HepG2 (cell line): Measurements from ENCODE around the gene SAMD10. TPM values are rescaled to one million over a fixed set of nuclear protein-coding genes. Genes with fewer than 3 reads are reported as not detected.
A peak's percentile ranks its signal among the peaks of the same experiment; 100 is the strongest.

Experiments
- BCL6 ChIP-seq: IDR thresholded peaks from 2 replicates; pipeline ENCODE4 v1.6.1; 2016; ENCODE audit warnings: missing genetic modification reagents, missing compliant biosample characterization
- E2F2 ChIP-seq: sonication (generic); formaldehyde crosslinking; IDR thresholded peaks from 2 replicates; pipeline ENCODE4 v1.4.0; 2020; ENCODE audit warnings: missing genetic modification reagents, borderline replicate concordance
- ELF4 ChIP-seq: sonication (generic); formaldehyde crosslinking; IDR thresholded peaks from 2 replicates; pipeline ENCODE4 v1.5.0; 2020; ENCODE audit warnings: missing genetic modification reagents, mild to moderate bottlenecking, moderate library complexity, borderline replicate concordance
- GTF2F1 ChIP-seq: fragments of 150-350 bp; IDR thresholded peaks from 2 replicates; pipeline ENCODE4 v1.6.1; 2014; ENCODE audit warnings: low read length
- HNF1B ChIP-seq: sonication (generic); formaldehyde crosslinking; IDR thresholded peaks from 2 replicates; pipeline ENCODE4 v1.5.1; 2020; ENCODE audit warnings: mild to moderate bottlenecking, moderate library complexity, missing genetic modification reagents
- KIAA2018 ChIP-seq: sonication (generic); formaldehyde crosslinking; IDR thresholded peaks from 2 replicates; pipeline ENCODE4 v1.5.0; 2020; ENCODE audit warnings: mild to moderate bottlenecking, missing genetic modification reagents, borderline replicate concordance
- MYPOP ChIP-seq: sonication (generic); formaldehyde crosslinking; IDR thresholded peaks from 2 replicates; pipeline ENCODE4 v1.8.1; 2023; ENCODE audit warnings: mild to moderate bottlenecking, moderate library complexity, missing genetic modification reagents
- NRL ChIP-seq: sonication (generic); formaldehyde crosslinking; IDR thresholded peaks from 2 replicates; pipeline ENCODE4 v1.5.0; 2020; ENCODE audit warnings: missing genetic modification reagents, mild to moderate bottlenecking, moderate library complexity, borderline replicate concordance
- ONECUT2 ChIP-seq: sonication (generic); formaldehyde crosslinking; IDR thresholded peaks from 2 replicates; pipeline ENCODE4 v1.4.0; 2020; ENCODE audit warnings: missing genetic modification reagents
- PRMT3 ChIP-seq: sonication (generic); formaldehyde crosslinking; IDR thresholded peaks from 2 replicates; pipeline ENCODE4 v1.8.1; 2022; ENCODE audit warnings: low read depth, mild to moderate bottlenecking, moderate library complexity, missing genetic modification reagents, borderline replicate concordance
- RBM39 ChIP-seq: fragments of 200-400 bp; formaldehyde crosslinking; IDR thresholded peaks from one replicate; pipeline ENCODE4 v1.6.1; 2018; ENCODE audit warnings: antibody characterized with exemption, mild to moderate bottlenecking, low read depth, low read length; ENCODE audit not compliant: poor library complexity, severe bottlenecking
- SSRP1 ChIP-seq: IDR thresholded peaks from 2 replicates; pipeline ENCODE4 v1.6.1; 2016; ENCODE audit warnings: control low read depth
- STAT5B ChIP-seq: sonication (generic); formaldehyde crosslinking; IDR thresholded peaks from 2 replicates; pipeline ENCODE4 v1.4.0; 2020; ENCODE audit warnings: missing genetic modification reagents
- TRIM24 ChIP-seq: sonication (generic); formaldehyde crosslinking; IDR thresholded peaks from 2 replicates; pipeline ENCODE4 v1.8.0; 2022; ENCODE audit warnings: mild to moderate bottlenecking, missing genetic modification reagents
- ZNF441 ChIP-seq: sonication (generic); formaldehyde crosslinking; IDR thresholded peaks from 2 replicates; pipeline ENCODE4 v1.7.0; 2021; ENCODE audit warnings: missing genetic modification reagents, borderline replicate concordance
- ZNF558 ChIP-seq: sonication (generic); formaldehyde crosslinking; IDR thresholded peaks from 2 replicates; pipeline ENCODE4 v1.9.0; 2022; ENCODE audit warnings: mild to moderate bottlenecking, missing genetic modification reagents, borderline replicate concordance
- ZNF607 ChIP-seq: sonication (generic); formaldehyde crosslinking; IDR thresholded peaks from 2 replicates; pipeline ENCODE4 v1.5.1; 2020; ENCODE audit warnings: missing genetic modification reagents, mild to moderate bottlenecking, borderline replicate concordance
- polyA plus RNA-seq, 8 experiments: library from polyadenylated mRNA; depleted of rRNA in 3 of 8; stranded (reverse) in 7 of 8; unstranded in 1 of 8; fragments of >200 nt; fragmentation: Illumina TruSeq in 4 of 8; extraction: Trizol in 4 of 8; gene quantifications; 2 replicates each; pipeline versions ENCODE4 v1.2.1 to v1.2.3, GENCODE V29; 2011 to 2016; ENCODE audit warnings: low read depth in 4 of 8, missing spikeins in 1 of 8, mixed read lengths in 1 of 8; ENCODE audit not compliant: insufficient read depth in 1 of 8
- total RNA-seq, 5 experiments: library from RNA; depleted of rRNA; stranded (reverse); fragments of >200 nt; fragmentation: Illumina TruSeq; extraction: Trizol; gene quantifications; 2 replicates each; pipeline ENCODE4 v1.2.3, GENCODE V29; 2016; ENCODE audit warnings: low read depth in 1 of 5

The SAMD10 gene
- total and polyA plus RNA-seq, 2 of the 13 experiments (the other 11 are each of a cell fraction or from before 2014, with no cell fraction given): 6.1 to 11.0 TPM

GRCh38 chr20:63972312-63973159, 6.9 kb downstream of the SAMD10 start (continued):
- TF ChIP-seq MYPOP (no peak), PRMT3 (CRISPR knock-in tag) (no peak), SSRP1 (0 out of 2 replicates have a peak, but pooled peaks have one; percentile 68), NRL (CRISPR knock-in tag) (peak; percentile 83; the same call in 1 of the 2 replicates), ZNF441 (CRISPR knock-in tag) (no peak), RBM39 (no peak), ELF4 (CRISPR knock-in tag) (no peak), BCL6 (CRISPR knock-in tag) (no peak), E2F2 (CRISPR knock-in tag) (no peak), ZNF558 (CRISPR knock-in tag) (no peak), TRIM24 (no peak), ONECUT2 (CRISPR knock-in tag) (no peak), STAT5B (CRISPR knock-in tag) (no peak), HNF1B (CRISPR knock-in tag) (no peak), ZNF607 (CRISPR knock-in tag) (no peak), KIAA2018 (CRISPR knock-in tag) (no peak), GTF2F1 (no peak)
